Globus pallidus (tissue), 1 donor: ENCODE results near the gene FXYD7.

Source experiments
- DNase-seq: peaks from one replicate; pipeline ENCODE4 v3.0.0-alpha.2; 2015; ENCODE audit warnings: low spot score

The FXYD7 gene

GRCh38 chr19:35110974-35111373 lies 32.1 kb upstream of the FXYD7 start:
- no peak for DNase-seq

GRCh38 chr19:35112995-35113688 lies 29.9 kb upstream of the FXYD7 start:
- no peak for DNase-seq

- DNase-seq = peak; percentile 87
Observed at GRCh38 chr19:35114353-35115176, 28.5 kb upstream of the FXYD7 start.

GRCh38 chr19:35115177-35115951 lies 27.7 kb upstream of the FXYD7 start, which contains the start of gene FXYD3:
Gene FXYD3, plus strand, starts transcription at chr19:35115823. Its CDS starts 3,554 bp downstream, at chr19:35119377.
- peak; percentile 96 for DNase-seq

GRCh38 chr19:35116072-35116801 lies 26.8 kb upstream of the FXYD7 start:
- no peak for DNase-seq

- DNase-seq = no peak
Observed at GRCh38 chr19:35117116-35117515, 25.9 kb upstream of the FXYD7 start.

- no peak for DNase-seq
Observed at GRCh38 chr19:35117799-35118198, 25.3 kb upstream of the FXYD7 start.

GRCh38 chr19:35118268-35119020 lies 24.6 kb upstream of the FXYD7 start:
- DNase-seq = no peak

- DNase-seq = no peak
Observed at GRCh38 chr19:35119091-35119490, 24.0 kb upstream of the FXYD7 start.

GRCh38 chr19:35119578-35120155 lies 23.4 kb upstream of the FXYD7 start:
- no peak for DNase-seq

GRCh38 chr19:35120492-35120891 lies 22.6 kb upstream of the FXYD7 start:
- no peak for DNase-seq

- no peak for DNase-seq
Observed at GRCh38 chr19:35120898-35121297, 22.2 kb upstream of the FXYD7 start.

GRCh38 chr19:35122687-35123551 lies 20.1 kb upstream of the FXYD7 start:
- no peak for DNase-seq

- DNase-seq = no peak
Observed at GRCh38 chr19:35123573-35123972, 19.5 kb upstream of the FXYD7 start.

GRCh38 chr19:35124098-35125060 lies 18.7 kb upstream of the FXYD7 start:
- DNase-seq = peak; percentile 97

GRCh38 chr19:35125270-35125717 lies 17.8 kb upstream of the FXYD7 start:
- DNase-seq = no peak

- no peak for DNase-seq
Observed at GRCh38 chr19:35125749-35126623, 17.1 kb upstream of the FXYD7 start.

- DNase-seq = peak; percentile 85
Observed at GRCh38 chr19:35126624-35126959, 16.5 kb upstream of the FXYD7 start.
